NCI-H2227 (cell line): ENCODE results near the gene GALNT7.

Experiments
- DNase-seq: peaks from one replicate; lab custom pipeline; 2025; ENCODE audit not compliant: unreplicated experiment; lab: John Stamatoyannopoulos, UW

Gene GALNT7

GRCh38 chr4:173288698-173289352 lies 120.2 kb downstream of the GALNT7 start:
- DNase-seq: no peak

- no peak for DNase-seq
Observed at GRCh38 chr4:173289353-173289727, 120.7 kb downstream of the GALNT7 start.

GRCh38 chr4:173291899-173292298 lies 123.3 kb downstream of the GALNT7 start:
- no peak for DNase-seq

- DNase-seq: no peak
Observed at GRCh38 chr4:173293663-173294062, 125.1 kb downstream of the GALNT7 start.

GRCh38 chr4:173294444-173294843 lies 125.8 kb downstream of the GALNT7 start:
- no peak for DNase-seq

GRCh38 chr4:173301518-173302201 lies 133.0 kb downstream of the GALNT7 start:
- peak; percentile 6 for DNase-seq

- DNase-seq: no peak
Observed at GRCh38 chr4:173307778-173308177, 139.2 kb downstream of the GALNT7 start.

- DNase-seq: no peak
Observed at GRCh38 chr4:173311368-173311767, 142.8 kb downstream of the GALNT7 start.

- DNase-seq: no peak
Observed at GRCh38 chr4:173314715-173315114, 146.1 kb downstream of the GALNT7 start.

GRCh38 chr4:173316060-173316459 lies 147.4 kb downstream of the GALNT7 start:
- DNase-seq: no peak

GRCh38 chr4:173317004-173317403 lies 148.4 kb downstream of the GALNT7 start:
- no peak for DNase-seq

- no peak for DNase-seq
Observed at GRCh38 chr4:173318240-173318639, 149.6 kb downstream of the GALNT7 start.

GRCh38 chr4:173318648-173319211 lies 150.1 kb downstream of the GALNT7 start:
- peak; percentile 9 for DNase-seq

- DNase-seq: no peak
Observed at GRCh38 chr4:173319696-173320095, 151.1 kb downstream of the GALNT7 start.

GRCh38 chr4:173325007-173325736 lies 156.6 kb downstream of the GALNT7 start:
- DNase-seq: no peak

- no peak for DNase-seq
Observed at GRCh38 chr4:173328236-173328901, 159.8 kb downstream of the GALNT7 start.

GRCh38 chr4:173330590-173330989 lies 162.0 kb downstream of the GALNT7 start:
- no peak for DNase-seq

GRCh38 chr4:173332021-173332487 lies 163.4 kb downstream of the GALNT7 start:
- no peak for DNase-seq

- no peak for DNase-seq
Observed at GRCh38 chr4:173332963-173333657, 164.5 kb downstream of the GALNT7 start.

GRCh38 chr4:173333658-173334084 lies 165.1 kb downstream of the GALNT7 start:
- peak; percentile 49 for DNase-seq
